Neural progenitor cell (in vitro differentiated cells): ENCODE measurements around the gene AFF3.

Source experiments
- EZH2phosphoT487 ChIP-seq: fragments of 200-600 bp; sonication (generic); IDR thresholded peaks from 2 replicates; pipeline ENCODE4 v1.6.1; 2017; ENCODE audit warnings: antibody characterized with exemption
- TF ChIP-seq, protein P1 (sequence below): fragments of 200-600 bp; sonication (generic); IDR thresholded peaks from 2 replicates; pipeline ENCODE4 v1.5.1; 2017; ENCODE audit warnings: antibody characterized with exemption, mild to moderate bottlenecking

DNA sequence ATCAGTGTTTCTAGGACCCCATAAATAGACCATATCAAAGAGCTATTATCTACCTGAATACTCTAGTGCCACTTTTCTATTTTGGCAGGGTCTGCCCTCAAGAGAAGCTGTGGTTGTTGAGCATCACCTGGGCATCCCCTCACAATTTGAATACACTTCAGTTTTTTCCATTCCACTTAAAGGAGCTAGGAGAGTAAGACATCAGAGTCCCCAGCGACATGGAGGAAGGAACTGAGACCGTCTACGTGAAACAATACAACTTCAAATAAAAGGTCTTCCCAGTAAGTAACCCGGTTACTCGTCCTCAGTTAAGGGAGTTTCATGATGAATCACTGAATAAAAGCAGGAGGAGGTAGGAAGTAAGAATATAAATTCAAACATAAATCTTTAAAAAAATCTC lies 206.7 kb downstream of the AFF3 start:
- TF ChIP-seq, protein P1, sequence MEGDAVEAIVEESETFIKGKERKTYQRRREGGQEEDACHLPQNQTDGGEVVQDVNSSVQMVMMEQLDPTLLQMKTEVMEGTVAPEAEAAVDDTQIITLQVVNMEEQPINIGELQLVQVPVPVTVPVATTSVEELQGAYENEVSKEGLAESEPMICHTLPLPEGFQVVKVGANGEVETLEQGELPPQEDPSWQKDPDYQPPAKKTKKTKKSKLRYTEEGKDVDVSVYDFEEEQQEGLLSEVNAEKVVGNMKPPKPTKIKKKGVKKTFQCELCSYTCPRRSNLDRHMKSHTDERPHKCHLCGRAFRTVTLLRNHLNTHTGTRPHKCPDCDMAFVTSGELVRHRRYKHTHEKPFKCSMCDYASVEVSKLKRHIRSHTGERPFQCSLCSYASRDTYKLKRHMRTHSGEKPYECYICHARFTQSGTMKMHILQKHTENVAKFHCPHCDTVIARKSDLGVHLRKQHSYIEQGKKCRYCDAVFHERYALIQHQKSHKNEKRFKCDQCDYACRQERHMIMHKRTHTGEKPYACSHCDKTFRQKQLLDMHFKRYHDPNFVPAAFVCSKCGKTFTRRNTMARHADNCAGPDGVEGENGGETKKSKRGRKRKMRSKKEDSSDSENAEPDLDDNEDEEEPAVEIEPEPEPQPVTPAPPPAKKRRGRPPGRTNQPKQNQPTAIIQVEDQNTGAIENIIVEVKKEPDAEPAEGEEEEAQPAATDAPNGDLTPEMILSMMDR, result no peak
- no peak for TF ChIP-seq EZH2phosphoT487
